Anterior cingulate cortex (tissue), 58 donors: ENCODE results near the gene HAPLN2.
A peak's percentile ranks its signal among the peaks of the same experiment; 100 is the strongest.
"Not testable (repeated sequence)": the region's sequence is repeated elsewhere in the genome, so short reads cannot be mapped to it uniquely, and the experiment has no call there.

Experiments
- DNase-seq, 58 donors: peaks; one replicate each; lab custom pipeline; 2025; lab: John Stamatoyannopoulos, UW

HAPLN2 gene

DNA sequence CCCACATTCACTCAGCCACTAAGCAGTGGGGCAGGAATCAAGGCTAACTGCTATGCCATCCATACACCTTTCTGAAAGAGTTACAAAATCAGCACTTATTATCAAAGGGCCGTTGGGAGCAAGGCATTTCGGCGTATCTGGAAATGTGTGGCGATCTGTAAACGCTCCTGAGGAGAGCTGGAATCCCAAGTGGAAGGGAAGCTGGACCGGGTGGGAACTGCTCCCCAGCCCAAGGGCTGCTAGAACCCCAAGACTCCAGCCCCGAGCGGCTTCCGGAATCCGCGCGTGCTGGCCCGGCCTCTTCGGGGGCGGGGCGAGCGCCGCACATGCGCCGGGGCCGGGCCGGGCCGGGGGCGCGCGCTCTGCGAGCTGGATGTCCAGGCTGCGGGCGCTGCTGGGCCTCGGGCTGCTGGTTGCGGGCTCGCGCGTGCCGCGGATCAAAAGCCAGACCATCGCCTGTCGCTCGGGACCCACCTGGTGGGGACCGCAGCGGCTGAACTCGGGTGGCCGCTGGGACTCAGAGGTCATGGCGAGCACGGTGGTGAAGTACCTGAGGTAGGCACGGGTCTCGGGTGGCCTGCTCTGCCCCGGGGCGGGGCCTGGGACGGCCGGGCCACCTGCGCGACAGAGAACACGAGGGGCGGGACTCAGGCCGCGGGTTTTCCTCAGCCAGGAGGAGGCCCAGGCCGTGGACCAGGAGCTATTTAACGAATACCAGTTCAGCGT lies 27.6 kb upstream of the HAPLN2 start, which contains the start of gene NAXE:
TSS of gene NAXE (plus strand) at position 345 of the 726 bp plus-strand sequence. CDS start at position 374, 29 bp downstream.
- DNase-seq: peak in 57 of 58 donors; percentile 11 to 85 (median 68)

DNA sequence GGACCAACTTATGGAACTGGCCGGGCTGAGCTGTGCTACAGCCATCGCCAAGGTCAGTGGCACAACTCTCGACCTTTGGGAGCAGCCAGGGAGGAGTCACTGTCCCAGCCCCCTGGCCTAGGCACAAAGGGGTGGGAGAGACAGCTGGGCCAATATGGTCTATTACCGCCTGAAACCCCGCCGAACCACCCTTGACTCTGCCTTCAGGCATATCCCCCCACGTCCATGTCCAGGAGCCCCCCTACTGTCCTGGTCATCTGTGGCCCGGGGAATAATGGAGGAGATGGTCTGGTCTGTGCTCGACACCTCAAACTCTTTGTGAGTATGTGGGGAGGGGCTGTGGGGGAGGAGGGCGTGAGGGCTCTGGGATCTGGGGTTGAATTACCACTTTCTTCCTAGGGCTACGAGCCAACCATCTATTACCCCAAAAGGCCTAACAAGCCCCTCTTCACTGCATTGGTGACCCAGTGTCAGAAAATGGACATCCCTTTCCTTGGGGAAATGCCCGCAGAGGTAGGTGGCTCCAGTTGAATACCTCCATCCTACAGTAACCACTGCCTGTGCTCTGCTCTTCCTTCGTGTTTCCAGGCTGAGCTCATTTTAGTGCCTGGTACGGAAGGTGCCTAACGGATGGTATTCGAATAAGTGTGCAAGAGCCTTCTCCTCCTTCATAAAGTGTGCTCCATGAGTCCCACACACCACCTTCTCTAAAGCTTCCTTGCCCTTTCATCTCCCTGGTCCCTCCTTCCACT lies 26.9 kb upstream of the HAPLN2 start:
- DNase-seq: no peak

DNA sequence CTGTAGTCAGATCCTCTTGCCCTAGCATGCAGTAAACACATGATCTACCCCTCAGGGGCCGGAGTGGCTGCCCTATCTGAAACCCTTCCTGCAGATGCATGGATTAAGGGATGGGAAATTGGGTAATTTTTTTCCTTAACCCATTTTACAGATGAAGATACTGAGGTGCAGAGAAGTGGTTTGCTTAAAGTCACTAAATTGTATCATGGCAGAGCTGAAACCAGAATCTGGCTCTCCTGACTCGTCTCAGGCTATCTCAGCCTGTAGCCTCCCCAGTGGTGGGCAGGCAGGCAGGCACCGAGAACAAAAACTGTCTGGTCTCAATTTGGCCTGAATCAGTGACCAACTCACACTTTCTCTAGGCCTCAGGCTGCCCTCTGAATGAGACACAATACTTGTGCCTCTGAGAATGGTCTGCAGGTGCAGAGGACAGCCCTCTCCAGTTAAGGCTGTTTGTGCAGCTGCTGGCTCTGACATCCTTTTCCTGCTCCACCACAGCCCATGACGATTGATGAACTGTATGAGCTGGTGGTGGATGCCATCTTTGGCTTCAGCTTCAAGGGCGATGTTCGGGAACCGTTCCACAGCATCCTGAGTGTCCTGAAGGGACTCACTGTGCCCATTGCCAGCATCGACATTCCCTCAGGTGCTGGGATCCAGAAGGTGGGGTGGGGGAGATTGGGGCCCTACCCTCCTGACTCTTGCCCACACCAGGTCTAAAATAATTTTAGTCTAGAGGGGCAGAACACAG lies 26.1 kb upstream of the HAPLN2 start:
- no peak for DNase-seq

DNA sequence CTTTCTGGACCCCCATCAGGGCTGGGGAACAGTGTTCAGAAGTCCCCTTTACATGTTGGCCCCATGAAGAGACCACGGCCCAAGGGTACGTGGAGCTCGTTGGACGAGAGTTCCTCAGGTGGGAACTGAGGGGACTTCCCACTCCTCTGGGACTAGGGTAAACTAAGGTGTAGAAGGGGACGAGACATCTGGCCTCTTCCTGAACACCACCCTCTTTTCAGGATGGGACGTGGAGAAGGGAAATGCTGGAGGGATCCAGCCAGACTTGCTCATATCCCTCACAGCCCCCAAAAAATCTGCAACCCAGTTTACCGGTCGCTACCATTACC lies 25.6 kb upstream of the HAPLN2 start:
- DNase-seq: no peak

- no peak for DNase-seq
Measured at GRCh38 chr1:156594190-156594589, 25.0 kb upstream of the HAPLN2 start.

DNA sequence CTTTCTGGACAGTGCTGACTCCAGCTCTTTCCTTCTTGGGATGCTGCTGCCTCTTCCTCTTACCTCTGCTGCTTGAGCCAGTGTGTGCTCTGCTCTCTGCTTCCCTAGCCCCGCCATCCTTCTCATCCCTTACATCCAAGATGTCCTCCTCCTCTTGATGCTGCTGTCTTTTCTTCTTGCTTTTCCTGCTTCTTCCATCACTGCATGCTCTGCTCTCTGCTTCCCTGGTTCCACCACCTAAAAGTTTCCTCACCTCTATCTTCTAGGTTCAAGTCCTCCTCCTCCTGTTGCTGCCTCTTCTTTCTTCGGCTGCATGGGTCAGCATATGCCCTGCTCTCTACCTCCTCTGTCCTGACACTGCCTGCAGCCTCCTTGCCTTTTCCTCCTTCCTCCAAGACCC lies 24.2 kb upstream of the HAPLN2 start:
- no peak for DNase-seq

- no peak for DNase-seq
Measured at GRCh38 chr1:156596426-156596825, 22.8 kb upstream of the HAPLN2 start.

DNA sequence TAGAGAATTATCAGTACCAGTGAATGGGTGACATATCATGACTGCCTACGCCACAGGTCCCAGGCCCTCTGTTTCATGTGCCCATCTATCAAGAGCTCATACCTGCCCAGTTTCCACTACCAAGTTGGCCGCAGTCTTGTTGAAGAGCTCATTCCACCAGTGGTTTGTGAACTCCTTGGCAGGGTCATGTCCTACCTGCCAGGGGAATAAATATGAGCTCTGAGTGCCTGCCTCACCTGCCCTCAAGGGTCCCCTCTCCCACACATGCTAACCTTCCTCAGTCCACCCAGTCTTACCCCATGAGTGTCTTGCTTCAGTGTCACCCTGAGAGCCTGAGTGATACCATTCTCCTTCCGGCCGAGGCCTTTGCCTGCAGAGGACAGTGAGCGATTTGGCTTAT lies 21.1 kb upstream of the HAPLN2 start:
- DNase-seq: no peak

DNA sequence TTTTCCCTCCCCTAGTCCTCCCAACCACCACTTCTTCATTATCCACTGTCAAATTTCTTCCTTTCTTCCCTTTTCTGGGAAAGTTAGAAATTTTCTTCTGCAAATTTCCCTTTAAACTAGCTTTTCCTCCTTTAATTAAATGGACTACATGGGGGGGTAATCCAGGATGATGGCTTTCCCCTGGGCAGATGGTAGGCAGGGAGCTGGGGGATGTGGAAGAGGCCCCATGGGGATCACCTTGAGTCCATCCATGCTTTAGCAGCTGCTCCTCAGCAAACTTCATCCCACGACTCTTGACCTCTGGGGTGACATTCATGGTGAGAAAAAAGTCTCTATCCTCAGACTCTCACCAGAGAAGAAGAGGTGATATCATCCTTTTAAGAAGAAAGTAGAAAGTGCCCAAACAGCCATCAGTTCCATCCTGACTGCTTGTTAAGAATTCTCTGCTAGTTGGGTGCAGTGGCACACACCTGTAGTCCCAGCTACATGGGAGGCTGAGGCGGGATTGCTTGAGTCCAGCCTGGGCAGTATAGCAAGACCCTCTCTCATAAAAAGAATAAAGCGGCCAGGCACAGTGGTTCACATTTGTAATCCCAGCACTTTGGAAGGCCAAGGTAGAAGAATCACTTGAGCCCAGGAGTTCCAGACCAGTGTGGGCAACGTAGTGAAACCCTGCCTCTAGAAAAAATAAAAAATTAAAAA lies 20.3 kb upstream of the HAPLN2 start:
- DNase-seq: no peak

DNA sequence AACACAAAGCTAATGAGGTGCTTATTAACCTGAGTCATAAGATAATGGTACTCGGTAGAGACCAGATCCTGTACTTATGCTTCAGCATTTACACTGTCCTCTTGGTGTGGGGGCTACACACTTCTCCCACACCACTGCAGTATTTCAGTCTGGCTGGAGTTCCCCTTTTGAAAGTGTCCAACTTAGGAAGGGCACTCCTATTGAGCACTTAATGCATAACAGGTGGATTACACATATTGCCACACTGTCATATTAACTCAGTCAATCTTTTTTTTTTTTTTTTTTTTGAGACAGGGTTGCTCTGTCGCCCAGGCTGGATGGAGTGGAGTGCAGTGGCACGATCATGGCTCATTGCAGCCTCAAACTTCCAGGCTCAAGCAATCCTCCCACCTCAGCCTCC lies 19.4 kb upstream of the HAPLN2 start:
- DNase-seq: no peak

- DNase-seq: no peak
Measured at GRCh38 chr1:156600733-156601121, 18.5 kb upstream of the HAPLN2 start.

DNA sequence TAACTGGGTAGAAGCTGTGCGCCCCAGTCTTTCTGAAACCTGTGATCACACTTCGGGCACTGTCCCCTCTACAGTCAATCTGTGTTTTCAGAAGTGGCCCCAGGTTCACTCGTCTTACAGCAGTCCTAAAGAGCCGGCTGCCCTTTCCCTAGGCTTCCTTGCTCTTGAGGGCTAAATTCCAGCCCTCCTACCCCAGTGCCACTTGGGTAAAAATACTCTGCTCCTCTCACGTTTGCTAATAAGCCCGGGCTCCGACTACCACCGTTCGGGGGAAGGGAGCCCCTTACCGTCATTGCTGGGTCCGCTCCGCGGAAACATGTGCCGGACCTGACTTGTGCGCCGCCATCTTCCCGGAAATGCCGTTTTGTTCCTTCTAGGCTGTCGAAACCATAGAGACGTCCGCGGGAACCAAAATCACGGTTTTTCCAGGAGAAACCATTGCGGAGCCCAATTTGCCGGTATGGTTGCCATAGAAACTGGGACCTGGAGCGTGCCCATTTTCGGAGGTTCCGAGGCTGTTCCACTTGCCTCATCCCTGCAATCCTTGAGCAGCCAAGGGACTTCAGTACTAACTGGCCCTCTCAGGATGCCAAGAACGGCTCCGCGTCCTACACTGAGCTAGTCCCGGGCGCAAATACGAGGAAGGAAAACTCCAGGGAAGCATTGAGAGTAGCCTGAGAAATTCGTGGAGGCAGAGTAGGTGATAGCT lies 17.9 kb upstream of the HAPLN2 start, which contains the start of gene GPATCH4:
TSS of gene GPATCH4 (minus strand) at position 358 of the 709 bp plus-strand sequence.
- DNase-seq: peak; percentile 25 to 91 (median 76)

DNA sequence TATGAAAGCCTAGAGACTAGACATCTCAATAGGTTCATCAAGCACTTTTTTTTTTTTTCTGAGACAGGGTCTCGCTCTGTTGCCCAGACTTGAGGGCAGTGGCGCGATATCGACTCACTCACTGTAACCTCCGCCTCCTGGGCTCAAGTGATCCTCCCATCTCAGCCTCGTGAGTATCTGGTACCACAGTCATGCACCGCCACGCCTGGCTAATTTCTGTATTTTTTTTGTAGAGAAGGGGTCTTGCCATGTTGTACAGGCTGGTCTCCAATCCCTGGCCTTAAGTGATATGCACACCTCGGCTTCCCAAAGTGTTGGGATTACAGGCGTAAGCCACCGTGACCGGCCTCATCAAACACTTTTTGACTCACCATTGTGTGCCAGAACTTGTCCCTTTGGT lies 17.3 kb upstream of the HAPLN2 start:
- DNase-seq: no peak

DNA sequence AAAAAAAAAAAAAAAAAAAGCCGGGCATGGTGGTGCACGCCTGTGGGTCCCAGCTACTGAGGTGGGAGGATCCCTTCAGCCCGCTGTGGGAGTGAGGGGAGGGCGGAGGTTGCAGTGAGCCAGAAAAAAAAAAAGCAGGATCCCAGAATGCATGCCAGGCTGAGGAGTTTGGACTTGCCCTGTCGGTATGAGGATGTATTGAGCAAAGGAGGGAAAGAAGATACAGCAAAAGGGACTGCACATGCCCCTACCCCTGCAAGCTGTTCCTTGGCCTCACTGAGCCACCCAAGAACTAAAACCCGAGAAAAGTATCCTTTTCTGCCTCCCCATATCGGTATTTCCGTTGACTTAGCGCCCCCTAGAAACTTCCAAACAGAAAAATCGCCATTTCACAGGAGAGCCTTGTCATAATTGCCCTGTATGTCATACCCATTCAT lies 16.6 kb upstream of the HAPLN2 start:
- DNase-seq: no peak

DNA sequence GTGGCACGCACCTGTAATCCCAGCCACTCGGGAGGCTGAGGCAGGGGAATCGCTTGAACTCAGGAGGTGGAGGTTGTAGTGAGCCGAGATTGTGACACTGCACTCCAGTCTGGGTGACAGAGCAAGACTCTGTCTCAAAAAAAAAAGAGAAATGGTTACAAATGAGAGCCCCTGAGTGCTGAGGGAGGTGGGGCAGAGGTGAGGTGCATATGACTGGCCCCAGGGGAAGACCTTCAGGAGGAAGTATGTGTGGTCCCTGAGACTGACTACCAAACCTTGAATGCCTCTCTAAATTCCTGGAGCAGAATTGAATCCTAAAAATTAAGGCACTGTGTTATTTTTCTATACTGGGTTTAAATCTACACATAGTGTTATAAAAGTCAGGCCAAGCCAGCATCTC lies 11.9 kb upstream of the HAPLN2 start:
- not testable (repeated sequence) for DNase-seq

DNA sequence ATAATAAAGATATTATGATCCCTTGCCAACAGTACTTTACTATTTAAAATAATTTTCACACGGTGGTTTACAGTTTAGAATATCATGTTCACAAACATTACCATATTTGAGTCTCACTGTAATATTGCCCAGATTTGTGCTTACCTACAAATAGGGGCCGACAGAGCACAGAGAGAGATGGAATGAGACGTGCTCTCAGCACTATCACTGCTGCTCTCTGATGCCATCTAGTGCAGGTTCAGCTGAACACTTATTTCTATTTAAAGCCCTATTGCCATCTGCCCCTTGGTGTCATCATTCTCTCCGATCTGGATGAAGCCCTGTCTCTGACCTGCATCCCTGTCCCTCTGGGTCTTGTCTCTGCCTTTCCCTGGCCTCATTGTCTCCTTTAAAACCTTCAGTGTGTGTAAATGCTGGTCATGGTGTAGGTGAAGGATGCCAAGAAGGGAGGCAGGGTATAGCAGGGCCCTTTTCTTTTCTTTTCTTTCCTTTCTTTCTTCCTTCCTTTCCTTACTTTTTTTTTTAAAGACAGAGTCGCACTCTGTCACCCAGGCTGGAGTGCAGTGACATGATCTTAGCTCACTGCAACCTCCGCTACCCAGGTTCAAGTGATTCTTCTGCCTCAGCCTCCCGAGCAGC lies 11.1 kb upstream of the HAPLN2 start:
- peak in 43 of 58 donors; percentile 11 to 85 (median 39) for DNase-seq

- peak in 6 of 58 donors; percentile 7 to 46 (median 22) for DNase-seq
Measured at GRCh38 chr1:156608981-156609380, 10.2 kb upstream of the HAPLN2 start.

DNA sequence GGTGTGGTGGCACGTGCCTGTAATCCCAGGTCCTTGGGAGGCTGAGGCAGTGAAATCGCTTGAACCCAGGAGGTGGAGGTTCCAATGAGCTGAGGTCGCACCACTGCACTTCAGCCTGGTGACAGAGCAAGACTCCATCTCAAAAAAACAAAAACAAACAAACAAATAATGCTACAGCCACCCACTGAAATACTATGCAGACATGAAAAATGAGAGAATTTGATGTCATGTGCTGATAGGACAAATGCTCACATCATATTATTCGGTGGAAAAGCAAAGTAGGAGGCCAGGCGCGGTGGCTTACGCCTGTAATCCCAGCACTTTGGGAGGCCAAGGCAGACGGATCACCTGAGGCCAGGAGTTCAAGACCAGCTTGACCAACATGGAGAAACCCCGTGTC lies 9.1 kb upstream of the HAPLN2 start:
- DNase-seq: not testable (repeated sequence)

- no peak for DNase-seq
Measured at GRCh38 chr1:156612666-156613065, 6.5 kb upstream of the HAPLN2 start.
